ENCODE measurements around the gene ETV7.

ETV7 gene

GRCh38 chr6:36318690-36319435 is 68.6 kb downstream of the ETV7 start:
- DNase-seq = no peak

DNA sequence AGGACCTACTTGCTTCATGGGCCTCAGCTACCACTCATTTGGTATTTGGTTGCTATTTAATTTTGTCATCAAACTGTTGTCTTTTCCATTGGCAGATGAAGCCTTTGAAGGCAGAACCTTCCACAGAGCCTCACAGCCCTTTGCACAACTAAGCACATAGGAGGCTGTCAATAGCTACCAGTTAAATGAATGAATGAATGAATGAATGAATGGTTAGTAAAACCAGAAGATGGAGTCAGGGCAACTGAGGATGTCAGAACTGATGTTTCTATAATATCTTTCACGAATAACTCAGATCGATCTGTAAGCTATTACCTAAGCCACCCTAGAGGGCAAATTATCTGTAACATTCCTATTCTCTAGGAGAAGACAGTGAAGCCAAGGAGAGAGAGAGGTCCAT is 69.8 kb downstream of the ETV7 start:
- DNase-seq = no peak
